ENCODE results near the gene UBE2E2. TPM values are rescaled to one million over a fixed set of nuclear protein-coding genes. Genes with fewer than 3 reads are reported as not detected.

UBE2E2 gene
- total and polyA plus RNA-seq, 2 of the 13 experiments (the other 11 are each of a cell fraction or from before 2014, with no cell fraction given), result 0.77 to 1.5 TPM

DNA sequence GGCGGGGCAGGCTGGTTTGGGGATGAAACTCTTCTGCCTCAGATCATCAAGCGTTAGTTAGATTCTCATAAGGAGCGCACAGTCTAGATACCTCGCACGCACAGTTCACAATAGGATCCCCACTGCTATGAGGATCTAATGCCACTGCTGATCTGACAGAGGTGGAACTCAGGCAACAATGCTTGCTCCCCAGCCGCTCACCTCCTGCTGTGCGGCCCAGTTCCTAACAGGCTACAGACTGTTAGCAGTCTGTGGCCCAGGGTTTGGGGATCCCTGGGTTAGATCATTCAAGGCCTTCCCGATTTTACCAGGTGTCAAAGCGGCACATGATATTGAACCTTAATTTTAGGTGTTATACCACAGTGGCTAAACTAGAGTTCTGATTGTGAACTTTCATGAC, 232.8 kb downstream of the UBE2E2 start:
- Histone ChIP-seq H3K9ac (ENCODE audit: insufficient read depth, low read depth, low read length) (no peak overlapping the region), H3K4me3 (replicated peaks in 1 of 3; ENCODE audit: insufficient read depth in 1 of 3, low read depth in 2 of 3, low read length in 3 of 3) (no peak overlapping the region), H4K20me1 (ENCODE audit: insufficient read depth, low read length) (no peaks in the 10 kb centered on the region), H3K4me1 (ENCODE audit: insufficient read depth, low read length) (no peaks in the 10 kb centered on the region), H3K27me3 (ENCODE audit: control insufficient read depth in 1 of 2, insufficient read depth in 2 of 2, low read length in 2 of 2) (no peaks in the 10 kb centered on the region), H3K9me3 (ENCODE audit: low read length) (no peaks in the 10 kb centered on the region), H3K79me2 (ENCODE audit: insufficient read depth, low read length) (no peaks in the 10 kb centered on the region), H3K27ac (ENCODE audit: extremely low read length, insufficient read depth, low read length) (no peak overlapping the region), H2AFZ (ENCODE audit: low read length) (no peak overlapping the region), H3K4me2 (ENCODE audit: low read depth, low read length) (no peak overlapping the region), H3K36me3 (replicated peaks in 1 of 2; ENCODE audit: control insufficient read depth in 1 of 2, insufficient read depth in 2 of 2, low read length in 2 of 2) (no peaks in the 10 kb centered on the region)
- DNase-seq (ENCODE audit: low spot score), result no peak
- CTCF ChIA-PET (ENCODE audit: low intra/inter-chr PET ratio, low total read pairs), result no interaction called here
- in situ Hi-C loops (cut with HindIII; ENCODE audit: extremely low pct_ligation_motif_present, low pct_unique_long_range_greater_than_20kb), result no loop called here
- TF ChIP-seq, protein P1, sequence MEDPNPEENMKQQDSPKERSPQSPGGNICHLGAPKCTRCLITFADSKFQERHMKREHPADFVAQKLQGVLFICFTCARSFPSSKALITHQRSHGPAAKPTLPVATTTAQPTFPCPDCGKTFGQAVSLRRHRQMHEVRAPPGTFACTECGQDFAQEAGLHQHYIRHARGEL (CRISPR knock-in tag; IDR thresholded peaks at IDR 0.05), result no peak
- TF ChIP-seq ZNF724P (CRISPR knock-in tag; IDR thresholded peaks at IDR 0.05; ENCODE audit: borderline replicate concordance), result no peak
- TF ChIP-seq SATB2 (CRISPR knock-in tag; IDR thresholded peaks at IDR 0.05), result no peak
- TF ChIP-seq RNF2 (conservative IDR thresholded peaks at IDR 0.05; ENCODE audit: low read depth), result no peak
- TF ChIP-seq, protein P2, sequence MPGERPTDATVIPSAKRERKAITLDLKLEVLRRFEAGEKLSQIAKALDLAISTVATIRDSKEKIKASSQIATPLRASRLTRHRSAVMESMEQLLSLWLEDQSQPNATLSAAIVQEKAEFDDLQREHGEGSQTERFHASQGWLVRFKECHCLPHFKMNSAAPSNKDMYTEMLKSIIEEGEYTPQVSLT (CRISPR knock-in tag; IDR thresholded peaks at IDR 0.05; ENCODE audit: borderline replicate concordance, low read depth), result no peak
- TF ChIP-seq, protein P3, sequence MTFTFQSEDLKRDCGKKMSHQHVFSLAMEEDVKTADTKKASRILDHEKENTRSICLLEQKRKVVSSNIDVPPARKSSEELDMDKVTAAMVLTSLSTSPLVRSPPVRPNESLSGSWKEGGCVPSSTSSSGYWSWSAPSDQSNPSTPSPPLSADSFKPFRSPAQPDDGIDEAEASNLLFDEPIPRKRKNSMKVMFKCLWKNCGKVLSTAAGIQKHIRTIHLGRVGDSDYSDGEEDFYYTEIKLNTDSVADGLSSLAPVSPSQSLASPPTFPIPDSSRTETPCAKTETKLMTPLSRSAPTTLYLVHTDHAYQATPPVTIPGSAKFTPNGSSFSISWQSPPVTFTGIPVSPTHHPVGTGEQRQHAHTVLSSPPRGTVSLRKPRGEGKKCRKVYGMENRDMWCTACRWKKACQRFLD (CRISPR knock-in tag; IDR thresholded peaks at IDR 0.05; ENCODE audit: borderline replicate concordance), result no peak
- no peak for TF ChIP-seq ZMAT3 (CRISPR knock-in tag; conservative IDR thresholded peaks at IDR 0.05)
- TF ChIP-seq PTBP1 (IDR thresholded peaks at IDR 0.05; ENCODE audit: low read depth, low read length, poor library complexity, severe bottlenecking), result no peak
- TF ChIP-seq ZNF30 (CRISPR knock-in tag; IDR thresholded peaks at IDR 0.05), result no peak
- TF ChIP-seq, protein P4, sequence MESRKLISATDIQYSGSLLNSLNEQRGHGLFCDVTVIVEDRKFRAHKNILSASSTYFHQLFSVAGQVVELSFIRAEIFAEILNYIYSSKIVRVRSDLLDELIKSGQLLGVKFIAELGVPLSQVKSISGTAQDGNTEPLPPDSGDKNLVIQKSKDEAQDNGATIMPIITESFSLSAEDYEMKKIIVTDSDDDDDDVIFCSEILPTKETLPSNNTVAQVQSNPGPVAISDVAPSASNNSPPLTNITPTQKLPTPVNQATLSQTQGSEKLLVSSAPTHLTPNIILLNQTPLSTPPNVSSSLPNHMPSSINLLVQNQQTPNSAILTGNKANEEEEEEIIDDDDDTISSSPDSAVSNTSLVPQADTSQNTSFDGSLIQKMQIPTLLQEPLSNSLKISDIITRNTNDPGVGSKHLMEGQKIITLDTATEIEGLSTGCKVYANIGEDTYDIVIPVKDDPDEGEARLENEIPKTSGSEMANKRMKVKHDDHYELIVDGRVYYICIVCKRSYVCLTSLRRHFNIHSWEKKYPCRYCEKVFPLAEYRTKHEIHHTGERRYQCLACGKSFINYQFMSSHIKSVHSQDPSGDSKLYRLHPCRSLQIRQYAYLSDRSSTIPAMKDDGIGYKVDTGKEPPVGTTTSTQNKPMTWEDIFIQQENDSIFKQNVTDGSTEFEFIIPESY (CRISPR knock-in tag; IDR thresholded peaks at IDR 0.05), result no peak
- no peak for TF ChIP-seq ZNF556 (CRISPR knock-in tag; IDR thresholded peaks at IDR 0.05; ENCODE audit: borderline replicate concordance)
- POLR2A ChIA-PET, result no interaction called here
- intact Hi-C loops (cut with micrococcal nuclease; ENCODE audit: unreplicated experiment), result no loop called here
- 69% methylated on average over 9 of the region's 9 CpGs for WGBS (ENCODE audit: low lambda C conversion rate)
- no peak for FAIRE-seq
- BruUV-seq (replicated peaks), result no TSS peak
- ATAC-seq, result no peak

Measured in HepG2 (cell line).